Measurements from ENCODE around the gene C16orf82.

GRCh38 chr16:27073733-27074132, 7.0 kb downstream of the C16orf82 start:
- TF ChIP-seq, protein P1, sequence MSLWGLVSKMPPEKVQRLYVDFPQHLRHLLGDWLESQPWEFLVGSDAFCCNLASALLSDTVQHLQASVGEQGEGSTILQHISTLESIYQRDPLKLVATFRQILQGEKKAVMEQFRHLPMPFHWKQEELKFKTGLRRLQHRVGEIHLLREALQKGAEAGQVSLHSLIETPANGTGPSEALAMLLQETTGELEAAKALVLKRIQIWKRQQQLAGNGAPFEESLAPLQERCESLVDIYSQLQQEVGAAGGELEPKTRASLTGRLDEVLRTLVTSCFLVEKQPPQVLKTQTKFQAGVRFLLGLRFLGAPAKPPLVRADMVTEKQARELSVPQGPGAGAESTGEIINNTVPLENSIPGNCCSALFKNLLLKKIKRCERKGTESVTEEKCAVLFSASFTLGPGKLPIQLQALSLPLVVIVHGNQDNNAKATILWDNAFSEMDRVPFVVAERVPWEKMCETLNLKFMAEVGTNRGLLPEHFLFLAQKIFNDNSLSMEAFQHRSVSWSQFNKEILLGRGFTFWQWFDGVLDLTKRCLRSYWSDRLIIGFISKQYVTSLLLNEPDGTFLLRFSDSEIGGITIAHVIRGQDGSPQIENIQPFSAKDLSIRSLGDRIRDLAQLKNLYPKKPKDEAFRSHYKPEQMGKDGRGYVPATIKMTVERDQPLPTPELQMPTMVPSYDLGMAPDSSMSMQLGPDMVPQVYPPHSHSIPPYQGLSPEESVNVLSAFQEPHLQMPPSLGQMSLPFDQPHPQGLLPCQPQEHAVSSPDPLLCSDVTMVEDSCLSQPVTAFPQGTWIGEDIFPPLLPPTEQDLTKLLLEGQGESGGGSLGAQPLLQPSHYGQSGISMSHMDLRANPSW (CRISPR knock-in tag; conservative IDR thresholded peaks at IDR 0.05; ENCODE audit: low read depth) = no peak
- TF ChIP-seq, protein P2, sequence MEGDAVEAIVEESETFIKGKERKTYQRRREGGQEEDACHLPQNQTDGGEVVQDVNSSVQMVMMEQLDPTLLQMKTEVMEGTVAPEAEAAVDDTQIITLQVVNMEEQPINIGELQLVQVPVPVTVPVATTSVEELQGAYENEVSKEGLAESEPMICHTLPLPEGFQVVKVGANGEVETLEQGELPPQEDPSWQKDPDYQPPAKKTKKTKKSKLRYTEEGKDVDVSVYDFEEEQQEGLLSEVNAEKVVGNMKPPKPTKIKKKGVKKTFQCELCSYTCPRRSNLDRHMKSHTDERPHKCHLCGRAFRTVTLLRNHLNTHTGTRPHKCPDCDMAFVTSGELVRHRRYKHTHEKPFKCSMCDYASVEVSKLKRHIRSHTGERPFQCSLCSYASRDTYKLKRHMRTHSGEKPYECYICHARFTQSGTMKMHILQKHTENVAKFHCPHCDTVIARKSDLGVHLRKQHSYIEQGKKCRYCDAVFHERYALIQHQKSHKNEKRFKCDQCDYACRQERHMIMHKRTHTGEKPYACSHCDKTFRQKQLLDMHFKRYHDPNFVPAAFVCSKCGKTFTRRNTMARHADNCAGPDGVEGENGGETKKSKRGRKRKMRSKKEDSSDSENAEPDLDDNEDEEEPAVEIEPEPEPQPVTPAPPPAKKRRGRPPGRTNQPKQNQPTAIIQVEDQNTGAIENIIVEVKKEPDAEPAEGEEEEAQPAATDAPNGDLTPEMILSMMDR (IDR thresholded peaks at IDR 0.05) = no peak

Measured in WTC11 (cell line).